MM.1S (cell line): ENCODE data around the gene TRAF3IP1.

Experiments used
- DNase-seq: peaks from one replicate; pipeline ENCODE4 v3.0.0-alpha.2; 2015
- H2AFZ ChIP-seq: fragments of 300-600 bp; sonication (generic); 2 replicates; pipeline ENCODE4 v1.6.0; 2016; ENCODE audit warnings: antibody characterized with exemption, low read length
- H3F3A ChIP-seq: fragments of 300-600 bp; sonication (generic); 2 replicates; pipeline ENCODE4 v1.6.1; 2016; ENCODE audit warnings: mild to moderate bottlenecking, antibody characterized with exemption, low read length, moderate library complexity, mixed read lengths; ENCODE audit not compliant: insufficient read depth
- H3K27ac ChIP-seq: fragments of 300-600 bp; sonication (generic); 2 replicates; pipeline ENCODE4 v1.5.1; 2016; ENCODE audit warnings: mild to moderate bottlenecking, low read length
- H3K27me3 ChIP-seq: fragments of 300-600 bp; sonication (generic); replicated peaks from 2 replicates; pipeline ENCODE4 v1.6.0; 2016; ENCODE audit warnings: low read length; ENCODE audit not compliant: insufficient read depth
- H3K36me3 ChIP-seq: fragments of 300-600 bp; sonication (generic); replicated peaks from 2 replicates; pipeline ENCODE4 v1.6.1; 2016; ENCODE audit warnings: mild to moderate bottlenecking, low read length, mixed read lengths; ENCODE audit not compliant: insufficient read depth
- H3K4me1 ChIP-seq: fragments of 300-600 bp; sonication (generic); 2 replicates; pipeline ENCODE4 v1.6.1; 2016; ENCODE audit warnings: low read length, mixed read lengths
- H3K4me2 ChIP-seq: fragments of 300-600 bp; sonication (generic); 2 replicates; pipeline ENCODE4 v1.6.0; 2016; ENCODE audit warnings: low read depth, low read length
- H3K4me3 ChIP-seq: fragments of 300-600 bp; sonication (generic); 2 replicates; pipeline ENCODE4 v1.5.1; 2016; ENCODE audit warnings: low read length, mixed read lengths
- H3K79me2 ChIP-seq: fragments of 300-600 bp; sonication (generic); 2 replicates; pipeline ENCODE4 v1.6.1; 2016; ENCODE audit warnings: mixed run types, low read length, mixed read lengths
- H3K9ac ChIP-seq: fragments of 300-600 bp; sonication (generic); 2 replicates; pipeline ENCODE4 v1.6.1; 2016; ENCODE audit warnings: low read length, mixed read lengths
- H3K9me2 ChIP-seq: fragments of 300-600 bp; sonication (generic); replicated peaks from 2 replicates; pipeline ENCODE4 v1.6.1; 2016; ENCODE audit warnings: mild to moderate bottlenecking, low read length, mixed read lengths; ENCODE audit not compliant: insufficient read depth
- H3K9me3 ChIP-seq: fragments of 300-600 bp; sonication (generic); replicated peaks from 2 replicates; pipeline ENCODE4 v1.6.1; 2016; ENCODE audit warnings: mild to moderate bottlenecking, low read length, mixed read lengths; ENCODE audit not compliant: insufficient read depth
- H4K20me1 ChIP-seq: fragments of 300-600 bp; sonication (generic); 2 replicates; pipeline ENCODE4 v1.6.1; 2016; ENCODE audit warnings: mild to moderate bottlenecking, low read length, moderate library complexity, mixed read lengths; ENCODE audit not compliant: insufficient read depth
- EZH2 ChIP-seq: fragments of 300-600 bp; sonication (generic); optimal IDR thresholded peaks from 2 replicates; pipeline ENCODE3; 2017; ENCODE audit warnings: low read depth, mild to moderate bottlenecking, antibody characterized with exemption, low read length, mixed read lengths
- EZH2phosphoT487 ChIP-seq: fragments of 300-600 bp; sonication (generic); IDR thresholded peaks from 2 replicates; pipeline ENCODE4 v1.6.1; 2018; ENCODE audit warnings: antibody characterized with exemption, low read length
- TF ChIP-seq, protein P1 (sequence below): fragments of 300-600 bp; sonication (generic); IDR thresholded peaks from 2 replicates; pipeline ENCODE4 v1.5.1; 2016; ENCODE audit warnings: antibody characterized with exemption, low read length, mixed read lengths

TRAF3IP1 gene

DNA sequence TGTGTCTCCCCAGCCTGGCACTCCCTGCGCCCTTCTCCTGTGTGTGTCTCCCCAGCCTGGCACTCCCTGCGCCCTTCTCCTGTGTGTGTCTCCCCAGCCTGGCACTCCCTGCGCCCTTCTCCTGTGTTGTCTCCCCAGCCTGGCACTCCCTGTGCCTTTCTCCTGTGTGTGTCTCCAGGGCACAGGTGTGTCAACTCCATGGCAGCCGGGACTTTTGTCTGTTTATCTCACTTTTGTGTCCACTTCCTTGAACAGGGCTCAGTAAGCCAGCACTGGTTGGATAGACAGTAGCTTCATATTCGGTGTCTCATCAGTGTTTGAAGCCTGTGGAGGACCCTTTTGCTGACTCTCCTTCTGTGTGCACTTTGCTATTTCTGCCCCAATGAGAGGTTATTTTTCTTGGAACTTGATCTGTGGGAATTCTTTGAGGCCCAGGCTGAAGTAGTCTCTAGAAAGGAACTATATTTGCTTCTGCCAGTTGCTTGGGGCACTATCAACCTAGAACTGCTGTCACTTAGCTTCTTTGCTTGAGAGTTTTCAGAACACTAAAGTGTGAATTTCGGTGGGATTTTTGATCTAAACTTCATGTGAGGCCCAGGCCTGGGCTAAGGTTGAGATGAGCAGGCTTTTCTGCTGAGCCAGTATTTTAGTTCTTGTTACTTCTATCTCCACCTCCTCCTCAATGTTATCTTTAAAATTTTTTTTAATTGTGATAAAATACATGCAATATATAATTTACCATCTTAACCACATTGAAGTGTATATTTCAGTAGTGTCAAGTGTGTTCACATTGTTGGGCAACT lies 98.1 kb downstream of the TRAF3IP1 start:
- H3K4me1 ChIP-seq = peaks cover 16% of the 10 kb centered on the region
- no peaks in the 10 kb centered on the region for H3K9me3 ChIP-seq
- H3K9ac ChIP-seq = no peak overlapping the region
- DNase-seq = no peak
- peaks cover 18% of the 10 kb centered on the region; the same call in 1 of the 2 replicates for H3F3A ChIP-seq
- no peaks in the 10 kb centered on the region for H4K20me1 ChIP-seq
- H3K27ac ChIP-seq = no peak overlapping the region
- no peak overlapping the region for H3K4me3 ChIP-seq
- H3K36me3 ChIP-seq = no peaks in the 10 kb centered on the region
- H3K27me3 ChIP-seq = no peaks in the 10 kb centered on the region
- H3K79me2 ChIP-seq = no peaks in the 10 kb centered on the region
- TF ChIP-seq, protein P1, sequence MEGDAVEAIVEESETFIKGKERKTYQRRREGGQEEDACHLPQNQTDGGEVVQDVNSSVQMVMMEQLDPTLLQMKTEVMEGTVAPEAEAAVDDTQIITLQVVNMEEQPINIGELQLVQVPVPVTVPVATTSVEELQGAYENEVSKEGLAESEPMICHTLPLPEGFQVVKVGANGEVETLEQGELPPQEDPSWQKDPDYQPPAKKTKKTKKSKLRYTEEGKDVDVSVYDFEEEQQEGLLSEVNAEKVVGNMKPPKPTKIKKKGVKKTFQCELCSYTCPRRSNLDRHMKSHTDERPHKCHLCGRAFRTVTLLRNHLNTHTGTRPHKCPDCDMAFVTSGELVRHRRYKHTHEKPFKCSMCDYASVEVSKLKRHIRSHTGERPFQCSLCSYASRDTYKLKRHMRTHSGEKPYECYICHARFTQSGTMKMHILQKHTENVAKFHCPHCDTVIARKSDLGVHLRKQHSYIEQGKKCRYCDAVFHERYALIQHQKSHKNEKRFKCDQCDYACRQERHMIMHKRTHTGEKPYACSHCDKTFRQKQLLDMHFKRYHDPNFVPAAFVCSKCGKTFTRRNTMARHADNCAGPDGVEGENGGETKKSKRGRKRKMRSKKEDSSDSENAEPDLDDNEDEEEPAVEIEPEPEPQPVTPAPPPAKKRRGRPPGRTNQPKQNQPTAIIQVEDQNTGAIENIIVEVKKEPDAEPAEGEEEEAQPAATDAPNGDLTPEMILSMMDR = no peak
- TF ChIP-seq EZH2phosphoT487 (no peak), EZH2 (no peak)
- H3K4me2 ChIP-seq = no peak overlapping the region
- no peak overlapping the region for H2AFZ ChIP-seq
- H3K9me2 ChIP-seq = no peaks in the 10 kb centered on the region

DNA sequence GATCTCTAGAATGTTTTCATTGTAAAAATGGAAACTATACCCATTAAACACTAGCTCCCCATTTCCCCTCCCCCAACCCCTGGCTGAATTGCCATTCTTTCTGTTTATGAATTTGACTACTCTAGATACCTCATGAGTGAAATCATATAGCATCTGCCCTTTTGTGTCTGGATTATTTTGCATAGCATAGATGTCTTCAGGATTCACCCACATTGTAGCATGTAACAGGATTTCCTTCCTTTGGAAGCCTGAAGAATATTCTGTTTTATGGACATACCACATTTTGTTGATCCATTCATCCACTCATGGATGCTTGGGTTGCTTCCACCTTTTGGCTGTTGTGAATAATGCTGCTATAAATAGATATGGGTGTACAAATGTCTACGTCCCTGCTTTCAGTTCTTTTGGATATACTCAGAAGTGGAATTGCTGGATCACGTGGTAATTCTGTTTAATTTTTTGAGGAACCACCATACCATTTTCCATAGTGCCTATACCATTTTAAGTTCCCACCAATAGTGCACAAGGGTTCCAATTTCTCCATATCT lies 98.8 kb downstream of the TRAF3IP1 start:
- Histone ChIP-seq H3K4me1 (peaks cover 16% of the 10 kb centered on the region), H3K27me3 (no peaks in the 10 kb centered on the region), H3K4me3 (no peak overlapping the region), H3F3A (peaks cover 16% of the 10 kb centered on the region; the same call in 1 of the 2 replicates), H3K27ac (no peak overlapping the region), H3K9me3 (no peaks in the 10 kb centered on the region), H3K9me2 (no peaks in the 10 kb centered on the region), H3K36me3 (no peaks in the 10 kb centered on the region), H3K4me2 (no peak overlapping the region), H3K9ac (no peak overlapping the region), H2AFZ (no peak overlapping the region), H4K20me1 (no peaks in the 10 kb centered on the region), H3K79me2 (no peaks in the 10 kb centered on the region)
- no peak for DNase-seq
- no peak for TF ChIP-seq EZH2phosphoT487
- TF ChIP-seq EZH2 = no peak
- TF ChIP-seq, protein P1 = no peak

DNA sequence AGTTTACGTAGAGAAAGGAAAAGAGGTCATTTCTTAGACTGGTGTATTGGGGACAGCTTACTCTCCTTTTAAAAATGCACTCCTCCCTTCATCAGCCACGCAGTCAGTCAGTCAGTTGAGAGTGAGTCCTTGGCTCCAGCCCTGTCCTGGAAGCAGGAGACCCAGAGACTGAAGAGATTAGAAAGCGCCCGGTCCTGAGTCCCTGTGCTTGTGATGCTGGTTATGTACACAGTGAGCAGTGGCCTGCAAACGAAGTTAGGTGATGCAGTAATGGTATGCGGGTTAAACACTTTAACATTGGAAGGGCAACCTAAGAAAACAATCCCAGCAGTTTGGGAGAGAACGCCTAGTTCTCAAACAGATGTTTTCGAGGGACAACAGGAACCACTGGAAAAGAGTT lies 100.1 kb downstream of the TRAF3IP1 start:
- Histone ChIP-seq H2AFZ (no peak overlapping the region), H3K36me3 (no peaks in the 10 kb centered on the region), H3K4me3 (no peak overlapping the region), H3F3A (peaks cover 6% of the 10 kb centered on the region; the same call in 1 of the 2 replicates), H4K20me1 (no peaks in the 10 kb centered on the region), H3K9ac (no peak overlapping the region), H3K79me2 (no peaks in the 10 kb centered on the region), H3K9me2 (no peaks in the 10 kb centered on the region), H3K9me3 (no peaks in the 10 kb centered on the region), H3K27me3 (no peaks in the 10 kb centered on the region), H3K27ac (no peak overlapping the region), H3K4me2 (no peak overlapping the region), H3K4me1 (peaks cover 5% of the 10 kb centered on the region; the same call in 1 of the 2 replicates)
- no peak for DNase-seq
- TF ChIP-seq EZH2phosphoT487 (no peak), EZH2 (no peak)
- TF ChIP-seq, protein P1 = no peak
